SK-MEL-5 (cell line): ENCODE results near the gene BMI1. TPM values are rescaled to one million over a fixed set of nuclear protein-coding genes. Genes with fewer than 3 reads are reported as not detected.
"Not testable (repeated sequence)": the region's sequence is repeated elsewhere in the genome, so short reads cannot be mapped to it uniquely, and the experiment has no call there.

Source experiments
- DNase-seq: peaks from one replicate; pipeline ENCODE4 v3.0.0-alpha.2; 2016; ENCODE audit warnings: low read depth, low spot score
- in situ Hi-C: cut with HindIII; loops from 2 replicates; pipeline ENCODE4 v1.10.0; 2016; ENCODE audit warnings: low sequenced_read_pairs, high pct_unique_total_duplicates, low pct_unique_long_range_greater_than_20kb
- total RNA-seq: library from RNA; depleted of rRNA; stranded (reverse); fragments of >200 nt; shearing (Covaris generic); gene quantifications from 2 replicates; pipeline ENCODE4 v1.2.3, GENCODE V29; 2014

The BMI1 gene
- total RNA-seq, 1 experiment from 2014 or later = 54.1 TPM

DNA sequence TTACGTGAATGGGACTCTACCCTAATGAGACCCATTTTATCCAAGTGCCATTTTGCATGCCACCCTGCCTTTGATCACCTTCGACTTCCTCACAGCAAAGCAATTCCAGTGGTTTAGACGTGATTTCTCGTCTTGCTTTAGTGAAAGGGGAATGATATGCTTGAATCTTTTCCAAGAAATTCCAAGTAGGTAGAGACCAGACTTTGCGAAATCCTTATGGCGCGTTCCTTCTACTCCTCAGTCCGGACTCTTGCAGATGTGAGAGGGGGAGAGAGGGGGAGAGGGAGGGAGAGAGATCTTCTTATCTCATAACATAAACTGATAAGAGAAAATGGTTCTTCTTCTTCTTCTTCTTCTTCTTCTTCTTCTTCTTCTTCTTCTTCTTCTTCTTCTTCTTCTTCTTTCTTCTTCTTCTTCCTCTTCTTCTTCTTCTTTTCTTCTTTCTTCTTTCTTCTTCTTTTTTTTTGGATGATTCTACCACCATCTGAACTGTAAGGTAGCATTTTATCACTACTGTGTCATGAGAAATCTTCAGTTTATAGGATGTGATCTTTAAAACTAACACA is 25.3 kb downstream of the BMI1 start:
- no peak for DNase-seq
- in situ Hi-C loops = no loop called here

DNA sequence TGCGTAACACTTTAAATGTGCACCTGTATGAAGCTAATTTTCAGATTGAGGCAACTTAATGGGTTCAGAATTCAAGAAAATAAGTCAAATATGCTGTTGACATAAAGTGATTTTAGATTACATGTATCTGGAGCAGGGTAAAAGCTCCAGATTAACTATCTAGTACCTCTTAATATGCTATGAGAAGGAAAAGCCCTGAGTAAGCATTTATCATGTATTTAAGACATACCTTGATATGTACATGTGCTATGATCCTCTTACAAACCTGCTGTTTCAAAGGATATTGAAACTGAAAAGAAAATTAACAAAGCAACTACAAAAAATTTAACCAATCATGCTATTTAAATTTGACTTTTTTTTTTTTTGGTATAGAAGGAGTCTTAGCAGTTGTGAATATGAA is 28.9 kb downstream of the BMI1 start:
- no peak for DNase-seq
- in situ Hi-C loops = no loop called here

DNA sequence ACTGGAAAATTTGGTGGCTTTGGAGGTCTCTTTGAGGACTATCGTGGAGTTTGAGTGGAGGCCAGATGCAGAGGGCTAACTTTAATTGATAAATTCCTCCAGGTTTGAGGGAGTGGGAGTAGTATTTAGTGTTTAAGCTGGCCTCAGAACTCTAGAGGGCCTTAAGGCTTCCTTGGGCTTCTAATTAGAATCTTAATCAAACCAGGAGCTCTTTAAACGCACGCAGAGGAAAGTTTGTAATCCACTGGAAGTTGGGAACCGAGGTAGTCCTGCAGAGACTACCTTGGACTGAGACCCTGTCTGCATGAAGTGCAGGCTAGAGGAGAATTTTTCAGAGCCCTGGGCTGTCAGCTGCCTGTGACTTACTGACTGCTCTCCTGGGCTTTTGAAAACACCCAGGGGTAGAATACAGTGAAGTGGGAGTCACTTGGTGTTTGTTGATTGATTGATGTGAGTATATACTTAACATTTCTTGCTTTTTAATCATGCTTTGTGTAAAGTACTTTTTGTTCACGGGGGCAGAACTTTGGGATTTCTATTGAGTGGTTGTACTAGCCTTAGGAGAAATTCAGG is 30.3 kb downstream of the BMI1 start:
- in situ Hi-C loops = no loop called here
- no peak for DNase-seq

DNA sequence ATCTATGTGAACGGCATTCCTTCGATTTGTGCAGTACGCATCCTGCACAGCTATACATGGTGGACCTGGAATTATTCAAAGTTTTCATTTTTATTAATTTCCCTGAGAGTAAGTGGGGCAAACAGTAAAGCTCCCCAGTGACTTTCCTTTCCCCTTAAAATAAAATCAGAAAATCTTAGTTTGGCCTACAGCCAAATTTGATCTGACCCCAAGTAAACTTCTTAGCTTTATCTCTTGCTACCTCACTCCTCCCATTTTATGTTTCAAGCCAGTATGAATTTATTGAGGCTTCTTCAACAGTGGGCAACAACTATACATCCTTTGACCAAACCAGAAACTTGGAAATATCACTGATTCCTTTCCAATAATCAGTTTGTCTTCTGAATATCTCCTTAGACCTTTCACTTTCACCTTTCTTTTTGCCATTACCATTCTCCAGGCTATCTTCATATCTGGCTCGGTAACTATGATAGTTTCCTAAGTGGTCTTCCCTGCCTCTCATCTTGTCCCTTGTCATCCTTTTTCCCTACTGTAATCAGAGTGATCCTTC is 35.5 kb downstream of the BMI1 start:
- DNase-seq = no peak
- in situ Hi-C loops = no loop called here

DNA sequence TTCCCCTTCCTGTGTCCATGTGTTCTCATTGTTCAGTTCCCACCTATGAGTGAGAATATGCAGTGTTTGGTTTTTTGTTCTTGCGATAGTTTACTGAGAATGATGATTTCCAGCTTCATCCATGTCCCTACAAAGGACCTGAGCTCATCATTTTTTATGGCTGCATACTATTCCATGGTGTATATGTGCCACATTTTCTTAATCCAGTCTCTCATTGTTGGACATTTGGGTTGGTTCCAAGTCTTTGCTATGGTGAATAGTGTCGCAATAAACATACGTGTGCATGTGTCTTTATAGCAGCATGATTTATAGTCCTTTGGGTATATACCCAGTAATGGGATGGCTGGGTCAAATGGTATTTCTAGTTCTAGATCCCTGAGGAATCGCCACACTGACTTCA is 36.9 kb downstream of the BMI1 start:
- in situ Hi-C loops, DNase-seq: not testable (repeated sequence)

DNA sequence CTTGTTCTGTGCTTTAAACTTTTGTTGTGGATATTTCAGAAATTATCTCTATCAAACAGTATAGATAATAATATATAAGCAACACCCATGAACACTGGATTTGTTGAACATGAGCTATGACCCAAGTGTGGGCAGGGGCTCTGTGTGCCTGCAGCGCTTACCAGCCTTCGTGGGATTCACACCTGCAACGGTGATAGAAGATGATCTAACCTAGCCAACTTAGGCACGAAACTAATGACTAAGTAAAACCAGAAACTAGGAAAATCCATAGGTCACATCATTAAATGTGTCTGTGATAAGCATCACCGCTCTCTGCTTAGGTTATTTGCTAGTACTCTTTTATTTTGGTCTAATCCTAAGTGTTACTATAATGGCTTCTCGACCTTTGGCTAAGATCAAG is 42.4 kb downstream of the BMI1 start:
- DNase-seq = no peak
- in situ Hi-C loops = no loop called here

DNA sequence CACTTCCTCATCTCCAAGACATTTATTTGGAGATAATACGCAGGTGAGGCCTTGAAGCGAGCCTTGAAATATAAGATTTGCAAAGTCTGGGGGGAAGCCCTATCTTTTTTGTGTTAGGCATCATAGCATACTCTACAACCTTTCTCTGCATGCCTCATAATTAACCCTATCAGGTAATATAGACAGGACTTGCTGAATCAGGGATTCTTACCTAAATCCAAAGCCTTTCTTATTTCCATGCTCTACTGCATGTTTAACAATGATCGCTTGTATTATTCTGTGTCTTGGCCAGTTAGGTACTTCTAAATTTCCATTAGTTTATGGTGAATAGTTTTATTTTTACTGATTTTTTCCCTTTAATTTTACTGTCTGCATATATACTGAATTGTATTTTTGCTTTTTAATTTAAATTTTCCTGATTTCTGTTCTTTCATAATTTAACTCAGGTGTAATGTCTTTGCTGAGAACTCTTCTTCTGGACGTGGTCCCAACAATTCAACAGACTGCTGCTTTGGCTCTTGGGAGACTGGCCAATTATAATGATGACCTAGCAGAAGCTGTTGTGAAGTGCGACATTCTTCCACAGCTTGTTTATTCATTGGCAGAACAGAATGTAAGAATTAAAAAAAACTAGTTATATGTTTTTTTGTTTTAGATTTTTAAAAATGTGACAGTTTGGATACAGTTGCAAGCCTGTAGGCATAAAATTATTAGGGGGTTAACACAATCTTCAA is 43.7 kb downstream of the BMI1 start:
- in situ Hi-C loops = no loop called here
- DNase-seq = no peak

DNA sequence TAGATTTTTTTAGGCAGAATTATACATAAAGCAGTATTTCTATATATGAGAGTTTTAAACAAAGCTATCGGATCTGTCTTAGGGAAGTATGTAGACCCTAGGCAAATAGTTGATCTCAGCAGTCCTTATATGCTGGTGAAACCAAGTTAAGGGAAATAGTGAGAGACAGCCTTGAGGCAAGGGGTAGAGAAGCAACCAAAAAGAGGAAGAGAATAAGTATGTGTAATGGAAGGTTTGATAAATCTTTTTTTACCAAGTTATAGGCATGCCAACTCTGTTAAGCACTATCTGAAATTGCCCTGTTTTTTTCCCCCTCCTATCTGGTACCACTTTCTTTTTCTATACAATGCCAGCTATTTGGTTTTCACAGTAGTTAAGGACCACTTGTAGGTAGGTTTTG is 44.3 kb downstream of the BMI1 start:
- in situ Hi-C loops = no loop called here
- no peak for DNase-seq

DNA sequence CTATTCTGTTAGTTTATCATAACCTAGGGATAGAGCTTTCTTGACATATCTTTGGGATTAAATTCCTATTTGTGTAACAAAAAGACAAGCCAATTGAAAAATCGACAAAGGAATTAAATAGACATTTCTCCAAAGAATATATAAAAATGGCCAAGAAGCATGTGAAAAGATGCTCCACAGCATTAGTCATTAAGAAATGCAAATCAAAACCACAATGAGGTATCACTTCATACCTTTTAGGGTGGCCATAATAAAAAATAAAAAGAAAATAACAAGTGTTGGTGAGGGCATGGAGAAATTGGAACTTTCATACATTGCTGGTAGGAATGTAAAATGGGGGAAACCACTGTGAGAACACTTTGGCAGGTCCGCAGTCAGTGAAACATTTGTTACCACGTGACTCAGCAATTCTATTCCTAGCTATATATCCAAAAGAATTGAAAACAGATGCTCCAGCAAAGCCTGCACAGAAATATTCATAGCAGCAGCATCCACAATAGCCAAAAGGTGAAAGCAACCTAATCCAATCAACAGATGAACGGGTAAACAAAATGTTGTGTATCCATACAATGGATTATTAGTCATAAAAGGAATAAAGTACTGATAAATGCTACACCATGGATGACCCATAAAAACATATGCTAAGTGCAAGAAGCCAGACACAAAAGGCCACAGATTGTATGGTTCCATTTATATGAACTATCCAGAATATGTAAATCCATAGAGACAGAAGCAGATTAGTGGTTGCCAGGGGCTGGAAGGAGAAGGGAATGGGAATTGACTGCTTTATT is 44.9 kb downstream of the BMI1 start:
- DNase-seq = no peak
- in situ Hi-C loops = no loop called here

DNA sequence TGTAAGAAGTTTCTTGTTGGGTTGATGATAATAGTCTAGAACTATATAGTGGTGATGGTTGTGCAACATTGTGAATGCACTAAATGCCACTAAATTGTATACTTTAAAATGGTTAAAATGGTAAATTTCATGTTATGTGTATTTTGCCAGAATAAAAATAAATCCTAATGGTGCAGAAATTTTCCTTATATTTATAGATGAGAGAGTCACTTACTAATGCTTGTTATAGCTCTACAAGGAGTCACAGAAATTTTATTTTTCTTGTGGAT is 45.5 kb downstream of the BMI1 start:
- in situ Hi-C loops = no loop called here
- no peak for DNase-seq

DNA sequence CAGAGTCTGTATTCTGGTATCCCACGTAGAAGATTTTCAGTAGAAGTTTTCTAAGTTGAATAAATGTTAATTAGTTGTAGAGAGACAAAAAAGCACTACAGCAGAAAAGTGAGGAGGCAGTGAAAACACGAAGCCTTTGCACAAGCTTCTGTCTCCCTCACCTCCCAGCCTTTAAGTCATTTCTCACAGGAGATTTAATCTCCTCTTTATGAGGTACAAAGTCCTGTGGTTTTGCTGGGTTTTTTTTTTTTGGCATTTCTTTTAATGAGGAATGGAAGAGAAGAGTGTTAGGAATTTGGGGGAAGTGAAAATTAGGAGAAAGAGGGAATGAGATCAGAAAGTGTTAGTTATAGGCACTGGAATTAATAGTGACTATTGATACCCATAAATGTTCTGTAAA is 45.9 kb downstream of the BMI1 start:
- no peak for DNase-seq
- in situ Hi-C loops = no loop called here

DNA sequence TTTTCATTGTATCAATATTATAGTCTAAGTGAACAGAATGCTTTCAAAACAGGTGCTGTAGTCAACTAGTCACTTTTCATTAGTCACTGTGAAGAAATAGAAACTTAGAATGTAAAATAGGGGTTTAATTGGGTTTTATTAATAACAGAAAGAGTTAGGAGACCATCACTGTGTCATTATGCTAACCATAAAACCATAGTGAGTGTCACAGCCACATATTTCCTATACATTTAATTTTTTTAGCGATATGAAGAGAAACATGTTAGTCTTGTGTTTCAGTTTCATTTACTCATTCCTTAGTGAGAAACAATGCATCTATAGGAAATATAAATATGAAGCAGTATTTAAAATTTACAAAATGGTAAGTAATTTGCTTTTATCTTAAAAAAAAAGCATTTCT is 46.6 kb downstream of the BMI1 start:
- no peak for DNase-seq
- in situ Hi-C loops = no loop called here

DNA sequence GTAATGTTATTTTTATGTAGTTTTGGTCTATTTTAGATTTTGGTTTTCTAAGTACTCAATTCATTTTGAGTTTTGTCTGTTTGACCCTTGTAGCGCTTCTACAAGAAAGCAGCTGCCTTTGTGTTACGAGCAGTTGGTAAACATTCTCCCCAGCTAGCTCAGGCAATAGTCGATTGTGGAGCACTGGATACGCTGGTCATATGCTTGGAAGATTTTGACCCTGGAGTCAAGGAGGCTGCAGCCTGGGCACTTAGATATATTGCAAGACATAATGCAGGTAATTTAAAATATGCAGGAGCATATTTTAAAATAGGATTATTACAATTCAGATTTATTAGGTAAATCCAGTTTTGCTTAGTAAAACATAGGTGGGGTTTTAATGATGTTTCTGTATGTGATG is 47.5 kb downstream of the BMI1 start:
- no peak for DNase-seq
- in situ Hi-C loops = no loop called here

DNA sequence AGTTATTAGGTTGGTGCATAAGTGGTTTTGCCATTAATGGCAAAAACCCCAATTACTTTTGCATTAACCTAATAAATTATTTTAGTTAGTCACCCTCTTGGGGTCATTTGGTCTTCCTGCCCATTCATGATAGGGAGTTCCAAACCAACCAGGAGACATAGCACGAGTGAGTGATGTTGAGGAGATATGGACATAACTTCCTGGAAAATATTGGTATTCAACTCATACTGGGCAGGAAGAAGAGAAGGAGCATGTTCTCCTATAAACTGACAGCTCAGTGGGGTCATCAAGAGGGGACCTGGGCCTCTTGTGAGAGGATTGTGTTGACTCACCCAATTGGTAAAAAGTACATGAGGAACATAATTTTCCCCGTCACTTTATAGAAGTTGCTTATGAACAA is 48.1 kb downstream of the BMI1 start:
- DNase-seq = no peak
- in situ Hi-C loops = no loop called here

DNA sequence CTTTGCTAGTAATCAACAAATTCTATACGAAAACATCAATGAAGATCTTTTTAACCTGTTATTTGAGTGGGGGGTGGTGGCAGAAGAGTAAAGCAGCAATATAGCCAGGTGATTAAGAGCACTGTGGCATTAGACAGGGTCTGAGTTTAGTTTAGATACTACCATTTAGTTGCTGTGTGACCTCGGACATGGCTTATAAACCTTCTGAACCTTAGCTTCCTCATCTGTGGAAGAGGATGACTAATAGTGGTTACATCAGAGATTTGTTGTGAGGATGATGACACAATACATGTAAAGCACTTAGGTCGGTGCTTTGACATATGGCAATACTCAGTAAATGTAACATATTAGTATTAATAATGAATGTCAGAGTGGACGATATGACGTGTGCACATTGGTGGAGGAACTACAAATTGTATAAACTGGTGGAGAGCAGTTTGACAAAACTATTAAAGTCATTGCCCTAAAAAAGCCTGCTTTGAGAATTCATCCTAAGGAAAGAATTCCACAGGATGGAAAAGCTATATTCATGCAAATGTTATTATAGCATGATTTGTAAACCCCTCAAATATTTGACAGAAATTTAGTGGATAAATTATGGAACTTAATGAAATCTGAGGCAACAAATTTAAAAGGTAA is 48.7 kb downstream of the BMI1 start:
- DNase-seq = no peak
- in situ Hi-C loops = no loop called here

DNA sequence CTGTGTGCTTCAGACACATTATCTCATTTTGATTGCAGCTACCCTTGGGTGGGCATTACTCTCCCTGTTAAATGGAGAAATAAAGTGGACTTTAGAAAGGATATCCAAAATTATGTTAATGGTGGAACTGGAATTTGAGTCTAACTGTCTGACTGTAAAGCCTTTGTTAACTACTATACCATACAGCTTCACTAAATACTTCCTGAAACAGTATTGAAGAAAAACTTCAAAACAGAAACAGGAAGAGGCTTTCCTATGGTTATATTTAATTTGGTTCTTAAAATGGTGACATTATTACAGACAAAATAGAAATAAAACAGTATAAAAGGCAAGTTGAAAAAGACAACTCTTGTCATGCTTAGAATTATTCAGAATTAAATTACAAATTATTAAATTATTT is 49.4 kb downstream of the BMI1 start:
- in situ Hi-C loops = no loop called here
- DNase-seq = no peak

DNA sequence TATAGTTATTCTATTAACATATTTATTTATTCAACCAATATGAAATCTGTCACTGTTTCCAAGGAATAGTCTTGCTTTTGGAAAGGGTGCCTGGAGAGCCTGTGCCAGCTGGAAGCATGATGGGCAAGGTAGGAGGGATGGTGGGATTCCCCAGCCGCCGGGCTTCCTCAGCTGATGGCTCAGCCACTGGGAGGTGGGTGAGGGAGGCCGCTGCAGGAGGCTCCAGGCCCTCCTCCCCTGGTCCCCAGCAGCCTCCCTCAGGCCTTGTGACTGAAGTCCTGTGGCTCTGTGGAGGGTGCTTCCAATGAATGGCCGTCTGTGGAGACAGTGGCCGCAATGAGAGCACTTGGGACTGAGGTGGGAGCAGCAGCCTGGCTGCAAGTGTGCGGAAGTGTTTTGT is 51.4 kb downstream of the BMI1 start:
- in situ Hi-C loops = no loop called here
- no peak for DNase-seq

DNA sequence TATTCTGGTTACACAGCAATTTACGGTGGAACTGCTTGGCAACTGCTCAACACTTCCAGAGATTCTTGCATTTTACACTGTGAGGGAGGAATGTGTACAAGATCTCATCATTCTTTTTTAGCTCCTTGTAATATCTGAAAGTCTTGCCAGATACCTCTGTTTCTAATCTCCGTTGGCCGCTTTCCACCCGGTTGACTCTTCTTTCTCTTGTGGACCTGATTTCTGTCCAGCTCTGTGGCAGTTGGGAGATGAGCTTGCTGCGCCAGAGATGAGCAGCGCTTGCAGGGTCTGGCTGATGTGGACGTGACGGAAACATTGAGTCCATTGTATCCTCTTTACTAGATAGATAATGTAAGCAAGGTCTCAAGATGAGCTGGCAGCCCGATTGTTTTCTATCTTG is 52.0 kb downstream of the BMI1 start:
- in situ Hi-C loops = no loop called here
- peak; percentile 2 for DNase-seq
